GM10847 (cell line): ENCODE results near the gene CAMK1D.

Experiments
- POLR2A ChIP-seq: IDR thresholded peaks from 2 replicates; pipeline ENCODE4 v1.6.1; 2011; ENCODE audit not compliant: insufficient read length; ENCODE audit errors: extremely low read depth

Gene CAMK1D

GRCh38 chr10:12406764-12407400 lies 57.5 kb downstream of the CAMK1D start:
- no peak for TF ChIP-seq POLR2A

GRCh38 chr10:12408472-12408871 lies 59.1 kb downstream of the CAMK1D start:
- no peak for TF ChIP-seq POLR2A

- TF ChIP-seq POLR2A: no peak
Measured at GRCh38 chr10:12409161-12409560, 59.8 kb downstream of the CAMK1D start.

- no peak for TF ChIP-seq POLR2A
Measured at GRCh38 chr10:12409613-12410012, 60.3 kb downstream of the CAMK1D start.

GRCh38 chr10:12412666-12413368 lies 63.5 kb downstream of the CAMK1D start:
- TF ChIP-seq POLR2A: no peak

GRCh38 chr10:12413369-12413711 lies 64.0 kb downstream of the CAMK1D start:
- no peak for TF ChIP-seq POLR2A

GRCh38 chr10:12414278-12414989 lies 65.1 kb downstream of the CAMK1D start:
- no peak for TF ChIP-seq POLR2A

GRCh38 chr10:12416344-12417050 lies 67.2 kb downstream of the CAMK1D start:
- TF ChIP-seq POLR2A: no peak

- no peak for TF ChIP-seq POLR2A
Measured at GRCh38 chr10:12417331-12417730, 68.0 kb downstream of the CAMK1D start.

GRCh38 chr10:12418000-12418399 lies 68.7 kb downstream of the CAMK1D start:
- no peak for TF ChIP-seq POLR2A

GRCh38 chr10:12418725-12419261 lies 69.4 kb downstream of the CAMK1D start:
- TF ChIP-seq POLR2A: no peak

- TF ChIP-seq POLR2A: no peak
Measured at GRCh38 chr10:12419262-12419847, 70.0 kb downstream of the CAMK1D start.

- no peak for TF ChIP-seq POLR2A
Measured at GRCh38 chr10:12420530-12421120, 71.3 kb downstream of the CAMK1D start.

GRCh38 chr10:12422189-12422588 lies 72.8 kb downstream of the CAMK1D start:
- TF ChIP-seq POLR2A: no peak

GRCh38 chr10:12423896-12424295 lies 74.5 kb downstream of the CAMK1D start:
- no peak for TF ChIP-seq POLR2A
